ENCODE data around the gene BLOC1S3. TPM values are rescaled to one million over a fixed set of nuclear protein-coding genes. Genes with fewer than 3 reads are reported as not detected.

BLOC1S3 gene
- total RNA-seq, 1 donor from 2014 or later, result 8.0 TPM

GRCh38 chr19:45135176-45135885, 43.3 kb upstream of the BLOC1S3 start:
- Mint-ChIP-seq H3K36me3 (no peaks in the 10 kb centered on the region), H3K27ac (no peak overlapping the region), H3K4me3 (no peak overlapping the region), H3K9me3 (no peaks in the 10 kb centered on the region), H3K4me1 (peaks cover 8% of the 10 kb centered on the region), H3K27me3 (ENCODE audit: low read depth) (no peaks in the 10 kb centered on the region)
- DNase-seq (ENCODE audit: low spot score in 2 of 2, unreplicated experiment in 2 of 2), result no peak
- no peak for TF ChIP-seq CTCF (IDR thresholded peaks at IDR 0.05; ENCODE audit: unreplicated experiment)

GRCh38 chr19:45136507-45137178, 41.9 kb upstream of the BLOC1S3 start:
- Mint-ChIP-seq H3K27me3 (ENCODE audit: low read depth) (no peaks in the 10 kb centered on the region), H3K4me3 (no peak overlapping the region), H3K36me3 (no peaks in the 10 kb centered on the region), H3K27ac (peak overlapping the region; percentile 67), H3K4me1 (peaks cover 8% of the 10 kb centered on the region), H3K9me3 (no peaks in the 10 kb centered on the region)
- DNase-seq (ENCODE audit: low spot score in 2 of 2, unreplicated experiment in 2 of 2), result no peak
- no peak for TF ChIP-seq CTCF (IDR thresholded peaks at IDR 0.05; ENCODE audit: unreplicated experiment)

- DNase-seq (ENCODE audit: low spot score in 2 of 2, unreplicated experiment in 2 of 2), result no peak
- H3K27ac Mint-ChIP-seq, result peak overlapping the region; percentile 67
Observed at GRCh38 chr19:45137179-45137761, 41.3 kb upstream of the BLOC1S3 start.

GRCh38 chr19:45138303-45138751, 40.3 kb upstream of the BLOC1S3 start:
- no peak for TF ChIP-seq CTCF (IDR thresholded peaks at IDR 0.05; ENCODE audit: unreplicated experiment)
- Mint-ChIP-seq H3K27ac (peak overlapping the region; percentile 15), H3K4me3 (no peak overlapping the region)

More at GRCh38 chr19:45137179-45137761, 41.3 kb upstream of the BLOC1S3 start:
- Mint-ChIP-seq H3K27me3 (ENCODE audit: low read depth) (no peaks in the 10 kb centered on the region), H3K36me3 (peaks cover 1% of the 10 kb centered on the region), H3K4me3 (no peak overlapping the region), H3K9me3 (no peaks in the 10 kb centered on the region), H3K4me1 (peaks cover 8% of the 10 kb centered on the region)
- no peak for TF ChIP-seq CTCF (IDR thresholded peaks at IDR 0.05; ENCODE audit: unreplicated experiment)

GRCh38 chr19:45139286-45140143, 39.1 kb upstream of the BLOC1S3 start:
- Mint-ChIP-seq H3K4me3 (no peak overlapping the region), H3K27me3 (ENCODE audit: low read depth) (no peaks in the 10 kb centered on the region), H3K27ac (no peak overlapping the region), H3K4me1 (peaks cover 8% of the 10 kb centered on the region), H3K36me3 (peaks cover 10% of the 10 kb centered on the region), H3K9me3 (no peaks in the 10 kb centered on the region)
- TF ChIP-seq CTCF (IDR thresholded peaks at IDR 0.05; ENCODE audit: unreplicated experiment), result no peak
- DNase-seq (ENCODE audit: low spot score in 2 of 2, unreplicated experiment in 2 of 2), result no peak

More at GRCh38 chr19:45138303-45138751, 40.3 kb upstream of the BLOC1S3 start:
- Mint-ChIP-seq H3K4me1 (peaks cover 8% of the 10 kb centered on the region), H3K9me3 (no peaks in the 10 kb centered on the region), H3K36me3 (peaks cover 10% of the 10 kb centered on the region), H3K27me3 (ENCODE audit: low read depth) (no peaks in the 10 kb centered on the region)
- DNase-seq (ENCODE audit: low spot score in 2 of 2, unreplicated experiment in 2 of 2), result no peak

All from mesothelial cell of epicardium (in vitro differentiated cells).